Measurements from ENCODE around the gene GBF1. TPM values are rescaled to one million over a fixed set of nuclear protein-coding genes. Genes with fewer than 3 reads are reported as not detected.

GBF1 gene
- total and polyA plus RNA-seq, 12 donors, result 20.7 to 60.5 (median 49.3) TPM

GRCh38 chr10:102402512-102402896 is 157.2 kb downstream of the GBF1 start:
- no peak for TF ChIP-seq CTCF (IDR thresholded peaks at IDR 0.05)
- H3K4me3 ChIP-seq, result no peak overlapping the region
- H3K4me1 ChIP-seq, result peaks cover 7 to 24% (median 17%) of the 10 kb centered on the region in 9 donors
- ATAC-seq (no peak), DNase-seq (no peak)
- H3K9me3 ChIP-seq, result no peaks in the 10 kb centered on the region
- peaks cover 0 to 58% (median 12%) of the 10 kb centered on the region in 9 donors for H3K36me3 ChIP-seq
- 86 to 90% methylated on average over 5 of the region's 5 CpGs for WGBS, 2 donors
- H3K27ac ChIP-seq, result no peak overlapping the region
- intact Hi-C loops (cut with DNase I), result no loop called here
- H3K27me3 ChIP-seq, result peaks cover 0 to 7% (median 2%) of the 10 kb centered on the region in 7 donors

GRCh38 chr10:102403115-102403514 is 157.8 kb downstream of the GBF1 start:
- 87 to 91% methylated on average over 13 of the region's 13 CpGs for WGBS, 2 donors
- Histone ChIP-seq H3K4me1 (peaks cover 7 to 19% (median 16%) of the 10 kb centered on the region in 9 donors), H3K36me3 (peaks cover 0 to 52% (median 12%) of the 10 kb centered on the region in 9 donors), H3K4me3 (no peak overlapping the region), H3K27me3 (peaks cover 1 to 14% (median 8%) of the 10 kb centered on the region in 7 donors), H3K27ac (no peak overlapping the region), H3K9me3 (no peaks in the 10 kb centered on the region)
- DNase-seq (no peak), ATAC-seq (no peak)
- intact Hi-C loops (cut with DNase I), result no loop called here
- TF ChIP-seq CTCF (IDR thresholded peaks at IDR 0.05), result no peak

GRCh38 chr10:102404361-102405107 is 159.2 kb downstream of the GBF1 start:
- Histone ChIP-seq H3K36me3 (peaks cover 0 to 41% (median 12%) of the 10 kb centered on the region in 9 donors), H3K4me3 (no peak overlapping the region), H3K27ac (no peak overlapping the region), H3K4me1 (peaks cover 3 to 17% (median 14%) of the 10 kb centered on the region in 9 donors), H3K9me3 (no peaks in the 10 kb centered on the region), H3K27me3 (peaks cover 5 to 26% (median 21%) of the 10 kb centered on the region in 7 donors)
- WGBS, 2 donors, result 85 to 90% methylated on average over 17 of the region's 17 CpGs
- intact Hi-C loops (cut with DNase I), result loop anchor here in 1 of 10 donors (1.0 kb wide), 1 partner anchor 173 kb away; no protein-coding TSS in a partner anchor
- ATAC-seq (no peak), DNase-seq (no peak)
- no peak for TF ChIP-seq CTCF (IDR thresholded peaks at IDR 0.05)

- Histone ChIP-seq H3K27ac (no peak overlapping the region), H3K4me3 (no peak overlapping the region), H3K9me3 (no peaks in the 10 kb centered on the region), H3K4me1 (peaks cover 0 to 17% (median 11%) of the 10 kb centered on the region in 9 donors), H3K27me3 (peaks cover 7 to 32% (median 27%) of the 10 kb centered on the region in 7 donors), H3K36me3 (peaks cover 0 to 35% (median 12%) of the 10 kb centered on the region in 9 donors)
- intact Hi-C loops (cut with DNase I), result loop anchor here in 1 of 10 donors (1.0 kb wide), 1 partner anchor 174 kb away; no protein-coding TSS in a partner anchor
- WGBS, 2 donors, result 83 to 84% methylated on average over 19 of the region's 19 CpGs
- DNase-seq, result no peak
- ATAC-seq, result no peak
- no peak for TF ChIP-seq CTCF (IDR thresholded peaks at IDR 0.05)
These were observed 159.8 kb downstream of the GBF1 start for GRCh38 chr10:102405108-102405571.
